NCI-H2107 treated with DMSO at 0.1 percent for 48 hours (cell line): ENCODE measurements around the gene CRTC3.

ENCODE experiments used
- DNase-seq: peaks from one replicate; lab custom pipeline; 2025; ENCODE audit not compliant: unreplicated experiment; lab: John Stamatoyannopoulos, UW

The CRTC3 gene

DNA sequence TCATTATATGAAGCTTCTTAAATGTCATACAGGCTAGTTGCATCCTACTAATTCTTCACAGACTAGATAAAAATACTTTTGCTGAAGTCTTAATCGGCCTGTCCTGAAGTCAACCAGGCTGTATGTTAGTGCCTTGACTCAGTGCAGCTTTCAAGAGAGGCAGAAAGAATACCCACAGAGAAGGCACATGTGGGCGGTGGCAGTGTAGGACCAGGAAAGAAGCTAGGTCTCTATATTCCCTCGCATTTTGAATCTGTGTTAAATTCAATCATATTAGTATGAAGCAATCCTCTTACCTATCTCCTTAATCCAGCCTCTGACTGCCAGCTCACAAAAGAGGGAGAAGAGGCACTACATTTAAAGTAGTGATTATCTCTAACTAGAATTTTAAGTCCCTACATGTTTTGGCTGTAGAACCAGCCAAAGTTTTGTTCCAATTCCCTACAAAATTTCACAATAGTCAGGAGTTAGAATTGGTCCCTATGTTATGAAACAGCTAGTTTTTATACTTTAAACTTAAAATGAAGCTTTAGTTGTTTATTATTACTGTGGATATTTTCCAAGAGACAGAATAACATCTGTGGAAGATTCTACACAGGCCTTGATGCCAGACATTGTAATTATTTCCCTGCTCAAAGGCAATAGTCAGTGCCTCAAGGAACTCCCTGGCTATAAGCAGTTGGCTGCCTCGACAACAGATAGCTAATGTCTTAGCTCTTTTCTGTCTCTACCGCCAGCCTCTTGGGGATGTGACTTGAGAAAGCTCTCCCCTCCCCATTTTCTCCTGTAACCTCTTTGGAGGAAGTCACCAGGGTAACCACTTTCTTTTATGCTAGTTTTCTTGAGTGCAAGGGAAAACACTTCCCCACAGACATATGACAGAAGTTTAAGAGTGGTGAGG, 31.9 kb downstream of the CRTC3 start:
- DNase-seq, result no peak

- DNase-seq, result no peak
Measured at GRCh38 chr15:90562669-90563068, 32.9 kb downstream of the CRTC3 start.

DNA sequence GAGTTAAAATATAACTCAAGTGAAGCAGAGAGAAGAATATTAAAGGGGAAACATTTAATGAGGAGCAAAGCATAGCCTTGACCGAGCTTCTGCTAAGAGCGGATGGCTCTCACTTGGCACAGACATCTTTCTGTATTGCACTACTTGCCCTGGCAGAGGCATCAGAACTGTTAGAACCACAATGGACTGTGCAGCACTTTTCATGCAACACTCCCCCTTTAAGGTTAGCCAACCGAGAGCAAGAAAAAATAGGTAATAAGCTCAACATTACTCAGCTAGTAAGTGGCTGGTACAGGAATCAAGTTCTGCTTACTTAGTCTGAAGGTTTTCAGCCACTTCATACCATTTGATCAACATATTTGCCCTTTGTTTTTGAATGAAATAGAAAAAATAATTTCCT, 33.7 kb downstream of the CRTC3 start:
- DNase-seq, result no peak

DNA sequence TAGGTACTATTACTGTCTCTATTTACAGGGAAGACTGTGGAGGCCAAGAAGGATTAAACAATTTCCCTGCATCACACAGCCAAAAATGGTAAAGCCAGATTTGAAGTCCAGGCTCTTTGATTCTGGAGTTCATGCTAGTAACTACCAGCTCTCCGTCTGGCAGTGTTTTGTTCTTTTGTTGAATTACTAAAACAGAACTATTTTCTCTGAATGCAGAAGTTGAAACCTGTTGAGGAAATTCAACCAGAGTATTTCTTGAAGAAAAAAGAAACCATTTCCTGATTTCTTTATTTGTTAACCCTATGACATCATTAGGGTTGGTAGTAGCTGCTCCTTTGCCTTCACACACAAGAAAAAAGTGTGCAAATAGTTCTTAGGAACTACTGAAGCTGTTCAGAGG, 34.3 kb downstream of the CRTC3 start:
- no peak for DNase-seq

GRCh38 chr15:90564590-90564989, 34.9 kb downstream of the CRTC3 start:
- no peak for DNase-seq

DNA sequence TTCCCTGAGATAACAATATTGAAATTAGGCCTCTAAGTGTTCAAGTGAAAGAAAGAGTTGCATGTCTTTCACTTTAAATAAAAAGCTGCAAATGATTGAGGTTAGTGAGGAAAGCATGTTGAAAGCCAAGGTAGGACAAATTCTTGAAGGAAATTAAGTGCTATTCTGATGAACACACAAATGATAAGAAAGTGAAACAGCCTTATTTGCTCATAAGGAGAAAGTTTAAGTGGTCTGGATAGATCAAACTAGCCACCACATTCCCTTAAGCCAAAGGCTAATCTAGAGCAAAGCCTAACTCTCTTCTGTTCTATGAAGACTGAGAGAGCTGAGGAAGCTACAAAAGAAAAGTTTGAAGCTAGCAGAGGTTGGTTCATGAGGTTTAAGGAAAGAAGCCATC, 36.1 kb downstream of the CRTC3 start:
- DNase-seq, result no peak

- DNase-seq, result no peak
Measured at GRCh38 chr15:90570643-90571042, 40.9 kb downstream of the CRTC3 start.

GRCh38 chr15:90571063-90571541, 41.4 kb downstream of the CRTC3 start:
- DNase-seq, result no peak

- no peak for DNase-seq
Measured at GRCh38 chr15:90572893-90573292, 43.2 kb downstream of the CRTC3 start.

GRCh38 chr15:90576711-90577389, 47.1 kb downstream of the CRTC3 start:
- DNase-seq, result no peak

DNA sequence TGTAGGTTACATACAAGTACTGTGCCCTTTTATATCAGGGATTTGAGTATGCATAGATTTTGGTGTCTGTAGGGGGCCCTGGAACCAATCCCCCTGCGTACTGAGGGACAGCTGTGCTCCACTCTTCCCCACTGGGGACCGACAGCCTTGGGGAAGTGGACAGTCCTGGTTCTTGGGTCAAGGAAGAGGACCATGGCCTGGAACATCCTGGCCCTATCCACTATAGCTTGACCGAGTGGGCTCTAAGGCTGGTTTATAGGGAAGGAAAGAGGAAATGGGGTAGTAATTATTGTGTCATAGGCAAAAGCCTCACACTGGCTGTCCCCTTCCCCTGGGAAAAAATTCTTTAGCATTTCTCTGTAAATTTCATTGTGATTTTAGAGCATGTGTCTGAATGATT, 49.5 kb downstream of the CRTC3 start:
- DNase-seq, result no peak

GRCh38 chr15:90580099-90580498, 50.4 kb downstream of the CRTC3 start:
- no peak for DNase-seq

- DNase-seq, result no peak
Measured at GRCh38 chr15:90580541-90580940, 50.8 kb downstream of the CRTC3 start.

DNA sequence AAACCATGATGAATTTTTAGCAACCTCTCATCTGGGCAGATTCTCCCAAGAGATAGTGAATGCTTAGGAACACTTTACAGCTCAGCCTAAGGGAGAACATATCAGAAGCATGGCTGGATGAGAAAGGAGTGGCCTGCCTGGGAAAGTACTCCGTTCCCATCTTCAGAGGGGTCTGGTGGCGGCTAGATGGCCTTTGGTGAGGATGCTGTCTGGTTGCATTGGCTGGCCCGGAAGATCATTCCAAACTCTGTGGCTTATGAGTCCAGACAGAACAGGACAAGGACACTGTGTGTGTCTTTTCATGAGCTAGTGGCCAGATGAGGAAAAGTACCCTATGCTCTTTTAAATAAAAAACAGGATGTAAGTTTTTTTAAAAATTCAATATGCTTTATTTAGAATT, 51.2 kb downstream of the CRTC3 start:
- no peak for DNase-seq

DNA sequence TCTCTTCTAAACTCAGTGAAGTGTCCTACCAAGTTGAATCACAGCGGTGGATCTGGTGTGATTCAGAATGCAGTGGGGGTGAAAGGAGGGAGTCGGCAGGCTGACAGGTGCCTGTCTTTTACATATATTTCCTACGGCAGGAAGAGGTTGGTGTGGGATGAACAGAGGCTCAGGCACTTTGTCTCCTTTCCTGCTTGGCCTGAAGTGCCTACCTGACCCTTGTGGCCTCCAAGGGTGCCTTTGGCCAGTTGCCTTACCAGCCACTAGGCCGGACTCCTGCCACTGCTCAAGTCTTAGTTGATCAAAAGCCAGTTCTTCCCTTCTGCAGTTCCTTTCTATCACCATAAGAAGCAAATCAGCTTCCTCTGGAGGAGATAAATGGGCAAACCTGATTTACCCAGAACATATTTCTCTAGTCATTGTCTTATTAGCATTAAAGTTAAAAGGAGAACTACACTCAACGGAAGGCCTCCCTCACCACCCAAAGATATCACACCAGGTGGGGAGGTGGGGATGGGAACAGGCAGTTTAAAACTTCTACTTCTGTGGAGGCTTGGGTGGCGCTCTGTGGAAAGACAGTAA, 52.1 kb downstream of the CRTC3 start:
- DNase-seq, result no peak

GRCh38 chr15:90582553-90582952, 52.8 kb downstream of the CRTC3 start:
- no peak for DNase-seq

DNA sequence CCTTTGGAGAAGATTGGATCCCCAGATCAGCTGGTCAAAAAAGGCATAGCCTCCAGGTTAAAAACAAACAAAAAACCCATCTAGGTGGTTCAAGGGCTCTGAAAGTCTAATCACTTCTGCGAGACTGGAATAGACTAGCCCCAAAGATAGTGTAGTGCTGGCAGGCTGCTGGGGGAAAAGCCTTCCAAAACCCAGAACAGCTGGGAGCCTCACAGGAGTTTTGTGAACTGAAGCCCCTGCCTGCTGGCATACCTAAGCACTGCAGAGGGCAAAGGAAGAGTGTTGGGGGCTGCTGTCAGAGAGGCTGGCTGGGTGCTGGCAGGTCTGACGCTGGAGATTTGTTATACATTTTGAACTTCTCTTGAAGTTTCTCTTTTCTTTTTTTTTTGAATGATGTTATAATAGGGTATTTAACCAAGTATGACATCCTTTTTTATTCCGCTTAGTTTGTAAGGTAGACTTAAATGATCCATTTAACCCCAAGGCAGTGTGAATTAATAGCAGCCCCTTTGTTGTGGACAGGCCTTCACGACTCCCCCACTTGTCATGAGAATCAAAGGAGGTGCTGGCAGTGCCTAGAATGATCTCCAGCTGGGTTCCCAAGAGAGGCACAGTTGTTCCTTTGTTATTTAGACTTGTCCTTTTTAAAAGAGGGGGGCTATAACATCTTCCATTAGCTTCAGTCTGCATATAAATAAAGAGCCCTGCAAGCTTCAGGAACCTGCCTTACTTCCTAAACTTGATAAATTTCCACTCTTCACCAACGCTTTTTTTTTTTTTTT, 53.9 kb downstream of the CRTC3 start:
- no peak for DNase-seq

DNA sequence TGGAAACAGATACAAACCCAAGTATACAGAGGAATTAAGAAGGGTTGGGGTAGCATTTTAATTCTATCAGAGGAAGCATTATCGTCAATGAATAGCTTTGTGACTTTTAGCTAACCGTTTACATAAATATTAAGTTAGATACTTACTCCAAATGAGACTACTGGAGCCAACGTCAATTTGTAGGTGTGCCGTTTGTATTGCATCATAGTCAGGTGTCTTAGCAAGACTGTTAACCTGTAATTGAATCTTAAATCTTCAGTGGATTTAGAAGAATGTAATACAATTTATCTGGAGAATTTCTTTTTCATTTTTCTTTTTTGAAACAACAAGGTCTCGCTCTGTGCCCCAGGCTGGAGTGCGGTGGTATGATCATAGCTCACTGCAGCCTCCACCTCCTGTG, 55.1 kb downstream of the CRTC3 start:
- no peak for DNase-seq

GRCh38 chr15:90585863-90586262, 56.1 kb downstream of the CRTC3 start:
- DNase-seq, result no peak

- DNase-seq, result no peak
Measured at GRCh38 chr15:90586948-90587347, 57.2 kb downstream of the CRTC3 start.

DNA sequence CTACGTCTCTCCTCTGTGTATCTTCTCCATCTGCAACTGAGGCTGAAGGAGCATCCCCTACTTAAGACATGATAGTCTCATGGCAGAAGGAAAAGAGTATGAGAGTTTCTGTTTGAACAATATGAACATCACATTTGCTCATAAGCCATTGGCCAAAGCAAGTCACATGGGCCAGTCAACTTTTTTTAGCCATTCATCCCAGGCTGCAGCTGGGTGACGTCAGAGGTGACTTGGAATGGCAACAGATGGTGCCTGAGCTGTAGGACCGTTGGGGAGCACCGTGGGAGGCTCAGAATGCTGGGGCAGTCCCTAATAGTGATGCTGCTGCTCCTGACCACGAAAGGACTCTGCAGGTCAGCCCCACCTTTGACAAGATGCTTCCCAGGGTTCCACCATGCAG, 58.7 kb downstream of the CRTC3 start:
- DNase-seq, result no peak
